Effector CD4-positive, alpha-beta T cell (primary cell): ENCODE data around the gene MYB.

Experiments
- DNase-seq: peaks from one replicate; pipeline ENCODE4 v3.0.0-alpha.2; 2020

MYB gene

GRCh38 chr6:135191508-135192255 is 10.6 kb downstream of the MYB start:
- DNase-seq = no peak

GRCh38 chr6:135192256-135193174 is 11.4 kb downstream of the MYB start:
- no peak for DNase-seq

- DNase-seq = no peak
Measured at GRCh38 chr6:135193221-135193620, 12.1 kb downstream of the MYB start.

GRCh38 chr6:135195041-135195440 is 13.9 kb downstream of the MYB start:
- no peak for DNase-seq

GRCh38 chr6:135195522-135195921 is 14.4 kb downstream of the MYB start:
- DNase-seq = no peak

- DNase-seq = no peak
Measured at GRCh38 chr6:135196739-135197510, 15.8 kb downstream of the MYB start.

GRCh38 chr6:135202836-135203235 is 21.7 kb downstream of the MYB start:
- DNase-seq = no peak

GRCh38 chr6:135204951-135205350 is 23.8 kb downstream of the MYB start:
- no peak for DNase-seq

- no peak for DNase-seq
Measured at GRCh38 chr6:135209803-135210202, 28.7 kb downstream of the MYB start.

GRCh38 chr6:135210632-135211305 is 29.7 kb downstream of the MYB start:
- no peak for DNase-seq

GRCh38 chr6:135211306-135211702 is 30.2 kb downstream of the MYB start:
- no peak for DNase-seq

- no peak for DNase-seq
Measured at GRCh38 chr6:135212020-135212806, 31.1 kb downstream of the MYB start.

GRCh38 chr6:135212935-135213334 is 31.8 kb downstream of the MYB start:
- no peak for DNase-seq

- DNase-seq = no peak
Measured at GRCh38 chr6:135213616-135214015, 32.5 kb downstream of the MYB start.

- DNase-seq = no peak
Measured at GRCh38 chr6:135215160-135215559, 34.1 kb downstream of the MYB start.

GRCh38 chr6:135215563-135215962 is 34.5 kb downstream of the MYB start:
- no peak for DNase-seq

GRCh38 chr6:135217663-135218062 is 36.6 kb downstream of the MYB start:
- DNase-seq = no peak

- DNase-seq = no peak
Measured at GRCh38 chr6:135219346-135219745, 38.2 kb downstream of the MYB start.

GRCh38 chr6:135221042-135221441 is 39.9 kb downstream of the MYB start:
- DNase-seq = no peak

- DNase-seq = no peak
Measured at GRCh38 chr6:135221505-135221904, 40.4 kb downstream of the MYB start.

GRCh38 chr6:135222623-135223022 is 41.5 kb downstream of the MYB start:
- DNase-seq = no peak
